Endometrial microvascular endothelial cells (primary cell): ENCODE measurements around the gene RNF39. TPM values are rescaled to one million over a fixed set of nuclear protein-coding genes. Genes with fewer than 3 reads are reported as not detected.
"Not testable (repeated sequence)": the region's sequence is repeated elsewhere in the genome, so short reads cannot be mapped to it uniquely, and the experiment has no call there.

Experiments
- in situ Hi-C: cut with HindIII; loops from 2 replicates; pipeline ENCODE4 v1.10.0; 2017; ENCODE audit warnings: low sequenced_read_pairs, low pct_unique_long_range_greater_than_20kb; ENCODE audit errors: inconsistent ontology term
- total RNA-seq: library from RNA; depleted of rRNA; stranded (reverse); fragments of >200 nt; gene quantifications from one replicate; pipeline ENCODE4 v1.2.3, GENCODE V29; 2015; ENCODE audit errors: inconsistent ontology term

The RNF39 gene
- not detected for total RNA-seq

- in situ Hi-C loops, result no loop called here
These were observed at the start of gene RNF39 for GRCh38 chr6:30075094-30075789. Gene RNF39 (minus strand): TSS chr6:30075769. CDS start chr6:30075585, 184 bp downstream.

DNA sequence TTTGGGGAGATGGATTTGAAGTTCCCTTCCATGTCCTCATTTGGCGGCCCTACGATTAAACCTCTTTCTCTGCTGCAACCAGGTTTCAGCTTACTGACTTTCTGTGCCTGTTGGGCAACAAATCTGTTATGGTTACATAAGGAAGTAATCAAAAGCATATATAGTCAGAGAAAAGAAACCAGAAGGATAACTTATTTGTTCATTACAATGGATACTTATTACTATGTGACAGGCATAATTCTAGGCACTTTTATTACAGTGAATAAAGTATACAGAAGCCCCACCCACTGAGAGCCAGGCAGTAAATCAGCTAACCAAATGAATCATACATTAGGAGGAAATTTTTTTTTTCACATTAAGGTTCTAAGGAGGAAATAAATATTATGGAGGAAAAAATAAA, 46.9 kb upstream of the RNF39 start:
- in situ Hi-C loops, result no loop called here

GRCh38 chr6:30121446-30122366, 46.1 kb upstream of the RNF39 start:
- in situ Hi-C loops, result no loop called here

GRCh38 chr6:30118691-30119090, 43.1 kb upstream of the RNF39 start:
- in situ Hi-C loops, result not testable (repeated sequence)

GRCh38 chr6:30116724-30117123, 41.2 kb upstream of the RNF39 start:
- in situ Hi-C loops, result no loop called here

- in situ Hi-C loops, result no loop called here
These were observed 38.3 kb upstream of the RNF39 start for GRCh38 chr6:30113841-30114240.

GRCh38 chr6:30113003-30113759, 37.6 kb upstream of the RNF39 start, which contains the start of gene TRIM31:
Gene TRIM31 (minus strand): TSS chr6:30113090. CDS start chr6:30112805, 285 bp downstream.
- in situ Hi-C loops, result no loop called here

DNA sequence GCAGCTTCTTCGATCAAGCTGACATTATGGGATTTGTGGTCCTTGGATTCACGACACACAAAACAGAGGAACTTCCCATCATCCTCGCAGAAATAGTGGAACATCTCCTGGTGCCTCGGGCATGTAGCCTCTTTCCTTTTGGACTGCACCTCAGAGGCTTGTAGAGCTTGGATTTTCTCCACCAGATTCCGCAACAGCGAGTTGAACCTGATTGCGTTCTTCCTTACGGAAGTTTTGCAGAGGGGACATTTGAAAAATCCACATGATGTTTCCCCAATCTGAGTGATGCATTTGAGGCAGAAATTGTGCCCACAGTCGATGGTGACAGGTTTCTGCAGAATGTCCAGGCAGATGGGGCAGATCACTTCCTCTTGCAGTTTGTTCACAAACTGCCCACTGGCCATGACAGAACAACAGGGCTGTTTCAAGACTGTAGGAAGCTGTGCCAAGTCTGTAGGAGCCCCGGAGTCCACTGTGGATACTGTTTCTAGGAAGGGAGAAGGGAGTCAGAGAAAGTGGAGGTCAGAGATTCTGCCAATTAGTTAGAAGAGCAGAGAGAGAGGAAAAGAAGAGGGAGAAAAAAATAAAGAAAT, 36.9 kb upstream of the RNF39 start:
- in situ Hi-C loops, result no loop called here

DNA sequence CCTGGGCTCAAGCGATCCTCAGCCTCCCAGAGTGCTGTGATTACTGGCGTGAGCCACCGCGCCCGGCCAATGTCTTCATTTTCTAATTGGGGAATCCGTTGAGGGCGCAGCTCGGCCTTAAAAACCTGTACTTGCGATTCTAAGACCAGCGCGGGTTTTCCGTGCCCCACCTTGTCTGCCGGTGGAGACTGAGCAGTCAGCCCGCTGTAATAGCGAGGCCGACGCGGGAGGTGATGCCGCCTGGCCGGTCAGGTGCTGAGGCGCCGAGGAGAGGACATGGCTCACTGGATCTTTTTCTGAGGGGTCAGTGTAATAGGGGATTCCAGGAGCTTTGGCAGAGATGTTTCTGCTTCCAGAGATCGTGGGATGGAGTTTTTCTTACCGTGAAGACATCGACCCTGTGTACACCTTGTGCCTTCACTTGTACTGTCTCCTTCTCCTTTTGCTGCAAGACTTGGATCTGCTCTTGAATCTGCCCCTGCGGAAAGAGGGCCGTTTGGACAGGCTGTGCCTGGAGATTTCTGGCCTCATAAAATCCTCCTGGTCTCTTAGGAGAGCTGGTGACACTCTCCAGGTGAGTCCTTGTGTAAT, 35.8 kb upstream of the RNF39 start:
- in situ Hi-C loops, result no loop called here

DNA sequence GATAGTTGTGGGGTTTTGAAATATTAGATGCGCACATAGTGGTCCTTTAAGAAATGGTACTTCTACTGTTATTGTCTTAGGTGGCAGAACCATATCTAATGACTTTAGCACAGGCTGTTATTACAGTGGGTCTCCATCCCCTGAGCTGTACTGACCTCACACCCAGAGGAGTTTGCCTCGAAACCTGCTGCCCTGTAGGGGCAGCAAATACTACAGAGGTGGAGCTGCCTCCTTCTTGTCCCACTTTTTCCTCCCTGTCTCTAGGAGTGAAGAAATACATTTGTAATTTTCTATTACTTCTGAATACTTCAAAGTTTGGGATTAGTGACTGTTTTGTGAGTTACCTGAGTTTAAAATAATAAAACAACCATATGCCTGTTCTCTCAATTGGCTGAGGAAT, 29.1 kb upstream of the RNF39 start:
- in situ Hi-C loops, result no loop called here

DNA sequence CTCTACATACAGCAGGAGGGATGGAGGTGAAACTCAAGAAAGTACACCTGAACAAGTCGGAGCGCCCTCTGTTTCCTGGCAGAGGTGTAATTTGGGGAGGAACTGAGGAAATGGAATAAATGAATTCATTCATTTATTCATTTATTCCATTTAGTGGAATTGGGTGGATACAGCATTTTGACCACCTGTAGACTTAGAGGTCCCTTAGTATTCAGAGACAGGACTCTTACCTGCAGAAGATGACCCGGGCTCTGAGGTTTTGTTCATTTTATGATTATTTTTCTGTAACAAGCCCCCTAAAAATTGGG, 28.3 kb upstream of the RNF39 start:
- in situ Hi-C loops, result no loop called here

DNA sequence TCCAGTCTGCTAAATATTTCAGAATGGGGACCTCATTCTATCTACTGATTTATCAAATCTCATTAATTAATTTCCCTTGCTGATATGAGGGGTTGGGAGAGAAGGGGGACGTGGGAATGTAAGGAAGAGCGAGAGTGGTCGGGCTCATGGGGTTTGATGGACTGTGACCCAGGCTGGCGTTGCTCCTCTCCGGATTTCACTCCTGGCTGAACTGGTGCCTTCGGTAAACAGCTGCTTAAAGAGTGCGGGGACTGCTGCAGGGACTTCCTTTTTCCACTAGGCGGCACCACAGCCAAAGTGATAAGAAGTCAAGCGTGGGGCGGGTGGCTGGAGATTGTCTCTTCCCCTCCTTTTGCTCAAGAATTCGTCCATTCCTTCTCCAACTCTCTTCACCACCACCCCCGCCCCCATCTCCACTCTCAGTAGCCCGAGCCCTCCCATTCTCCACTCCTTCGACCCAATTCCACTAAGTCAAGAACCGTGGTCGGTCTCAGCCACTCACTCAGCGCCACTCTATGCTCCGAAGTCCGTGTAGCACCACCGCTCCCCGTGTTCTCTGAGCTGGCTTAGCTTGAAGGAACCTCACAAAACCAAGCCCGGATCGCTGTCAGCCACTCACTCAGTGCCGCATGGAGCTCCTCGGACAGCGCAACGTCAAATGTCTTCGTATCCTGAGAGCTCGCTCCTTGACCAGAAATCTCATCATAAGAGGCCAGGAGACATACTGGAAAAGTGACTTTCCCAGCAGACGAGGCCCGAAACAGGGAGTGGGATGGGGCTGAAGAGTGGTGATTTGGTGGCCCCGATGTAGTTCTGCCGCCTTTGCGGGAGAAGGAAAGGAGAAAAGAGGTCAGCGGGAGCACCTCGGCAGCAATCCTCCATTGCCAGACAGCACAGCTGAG, 27.7 kb upstream of the RNF39 start:
- in situ Hi-C loops, result no loop called here

- in situ Hi-C loops, result no loop called here
These were observed 26.9 kb upstream of the RNF39 start for GRCh38 chr6:30102414-30102969.

DNA sequence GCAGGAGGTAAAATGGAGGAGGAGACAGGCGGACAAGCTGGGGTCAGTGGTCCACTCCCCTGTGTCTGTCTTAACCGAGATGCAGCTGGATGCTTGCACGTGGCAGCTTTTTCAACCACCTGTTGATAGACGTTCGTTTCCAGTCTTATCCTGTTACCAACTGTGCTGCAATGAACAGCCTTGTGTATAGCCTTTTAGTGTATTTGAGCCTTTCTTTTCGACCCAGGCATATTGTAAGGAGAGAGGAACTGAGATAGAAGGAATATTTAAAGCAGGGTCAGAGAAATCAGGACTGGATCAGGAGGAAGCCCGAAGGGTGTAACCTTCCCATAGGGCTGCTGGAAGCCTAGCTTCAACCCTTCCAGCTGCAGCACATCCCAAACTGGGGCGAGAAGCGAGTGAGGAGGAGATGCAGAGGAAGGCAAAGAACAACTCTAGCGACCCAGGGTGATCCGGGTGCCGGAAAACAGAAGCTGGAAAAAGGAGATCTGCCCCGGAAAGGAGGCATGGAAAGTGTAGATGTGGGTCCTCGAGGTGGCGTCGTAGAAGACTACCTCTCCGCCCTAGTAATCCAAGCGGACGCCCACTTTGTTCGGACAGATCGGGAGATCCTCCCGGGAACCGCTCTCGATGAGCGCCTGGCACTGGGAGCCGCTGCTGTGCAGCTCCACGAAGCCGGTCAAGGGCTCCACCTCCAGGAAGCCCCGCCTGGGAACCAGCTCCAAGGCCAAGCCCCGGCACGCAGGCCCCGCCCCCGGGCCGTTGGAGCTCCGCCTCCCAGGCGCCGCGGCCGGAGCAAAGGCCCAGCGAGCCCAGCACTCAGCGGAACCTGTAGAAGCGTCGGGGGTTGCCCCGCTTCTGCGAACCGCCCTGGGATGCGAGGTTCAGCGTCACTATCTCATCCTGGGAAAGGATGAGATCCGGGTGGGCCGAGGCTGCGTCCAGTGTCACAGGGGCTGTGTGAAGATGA, 26.2 kb upstream of the RNF39 start:
- in situ Hi-C loops, result no loop called here

DNA sequence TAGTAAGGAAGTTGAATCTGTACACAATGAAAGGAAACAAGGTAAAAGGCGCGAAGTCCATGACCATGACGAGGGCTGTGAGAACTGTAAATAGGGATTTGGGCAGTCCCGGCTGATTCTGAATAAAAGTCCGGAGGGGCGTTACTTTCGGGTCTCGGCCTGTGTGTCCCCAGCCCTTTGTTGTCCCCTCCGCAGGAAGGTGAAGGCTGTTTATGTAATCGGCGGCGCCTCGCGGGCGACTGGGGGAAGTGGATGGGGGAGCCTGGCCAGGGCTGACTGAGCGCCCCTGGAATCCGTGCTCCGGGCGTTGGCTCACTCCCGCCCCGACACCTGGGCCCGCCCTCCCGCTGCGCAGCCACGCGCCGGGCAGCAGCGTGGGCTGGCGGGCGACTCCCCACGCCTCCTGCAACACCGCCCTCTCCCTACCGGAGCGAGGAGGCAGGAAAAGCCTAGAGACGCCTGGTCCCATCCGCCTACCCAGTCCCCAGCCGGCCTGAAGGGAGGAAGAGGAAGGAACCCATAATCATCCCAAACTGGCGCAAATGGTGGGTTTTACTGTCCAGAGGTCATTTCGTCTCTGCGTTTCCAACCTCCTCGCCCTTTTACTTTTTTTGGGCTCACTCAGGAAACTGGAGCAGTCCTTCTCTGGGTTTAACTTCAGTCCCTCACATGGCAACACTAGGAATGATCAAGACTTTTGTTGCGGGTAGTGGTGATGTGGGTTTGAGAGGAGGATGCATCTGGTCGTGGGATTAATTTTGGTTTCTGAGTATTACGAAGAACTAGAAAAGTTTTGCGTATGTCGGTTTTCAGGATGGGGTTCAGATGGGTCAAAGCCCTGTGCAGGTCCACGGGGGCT, 25.2 kb upstream of the RNF39 start:
- in situ Hi-C loops, result no loop called here

- in situ Hi-C loops, result no loop called here
These were observed 24.6 kb upstream of the RNF39 start for GRCh38 chr6:30100154-30100553.
